DOHH2 (cell line): ENCODE results near the gene ZNF83.
A peak's percentile ranks its signal among the peaks of the same experiment; 100 is the strongest.
"Not testable (repeated sequence)": the region's sequence is repeated elsewhere in the genome, so short reads cannot be mapped to it uniquely, and the experiment has no call there.

ENCODE experiments used
- H3F3A ChIP-seq: fragments of 200-600 bp; sonication (generic), shearing (Covaris generic); 2 replicates; pipeline ENCODE4 v1.6.0; 2016; ENCODE audit warnings: antibody characterized with exemption, mild to moderate bottlenecking; ENCODE audit not compliant: control insufficient read depth, insufficient read depth
- H3K27ac ChIP-seq: fragments of 200-600 bp; sonication (generic); 2 replicates; pipeline ENCODE4 v1.5.1; 2014; ENCODE audit warnings: low read depth, mild to moderate bottlenecking, low read length, moderate library complexity
- H3K27me3 ChIP-seq: fragments of 200-600 bp; sonication (generic); 2 replicates; pipeline ENCODE4 v1.6.1; 2014; ENCODE audit warnings: mild to moderate bottlenecking, low read length, mixed read lengths; ENCODE audit not compliant: control insufficient read depth
- H3K36me3 ChIP-seq: fragments of 200-600 bp; sonication (generic); 2 replicates; pipeline ENCODE4 v1.6.1; 2014; ENCODE audit warnings: mild to moderate bottlenecking, low read length, moderate library complexity, mixed read lengths; ENCODE audit not compliant: control insufficient read depth
- H3K4me1 ChIP-seq: fragments of 200-600 bp; sonication (generic); 2 replicates; pipeline ENCODE4 v1.6.1; 2014; ENCODE audit warnings: mild to moderate bottlenecking, low read length, mixed read lengths; ENCODE audit not compliant: control insufficient read depth
- H3K4me2 ChIP-seq: fragments of 200-600 bp; sonication (generic); 2 replicates; pipeline ENCODE4 v1.6.0; 2014; ENCODE audit warnings: mild to moderate bottlenecking, low read length, moderate library complexity
- H3K4me3 ChIP-seq: fragments of 200-600 bp; sonication (generic); 2 replicates; pipeline ENCODE4 v1.5.1; 2014; ENCODE audit warnings: mild to moderate bottlenecking, low read length, mixed read lengths
- H3K79me2 ChIP-seq: fragments of 200-600 bp; sonication (generic); 2 replicates; pipeline ENCODE4 v1.6.1; 2014; ENCODE audit warnings: mild to moderate bottlenecking, low read length, mixed read lengths; ENCODE audit not compliant: control insufficient read depth
- H3K9me2 ChIP-seq: fragments of 200-600 bp; sonication (generic); replicated peaks from 2 replicates; pipeline ENCODE4 v1.6.1; 2014; ENCODE audit warnings: mild to moderate bottlenecking, low read length, mixed read lengths; ENCODE audit not compliant: control insufficient read depth
- H3K9me3 ChIP-seq: fragments of 200-600 bp; sonication (generic); 2 replicates; pipeline ENCODE4 v1.6.1; 2014; ENCODE audit warnings: antibody characterized with exemption, low read length, mixed read lengths; ENCODE audit not compliant: control insufficient read depth, insufficient read depth
- H4K20me1 ChIP-seq: fragments of 200-600 bp; sonication (generic); 2 replicates; pipeline ENCODE4 v1.6.0; 2014; ENCODE audit warnings: low read depth, mild to moderate bottlenecking, antibody characterized with exemption, low read length, moderate library complexity; ENCODE audit not compliant: control insufficient read depth, insufficient read depth
- EZH2phosphoT487 ChIP-seq: fragments of 200-600 bp; sonication (generic); IDR thresholded peaks from 2 replicates; pipeline ENCODE4 v1.6.1; 2017; ENCODE audit warnings: borderline replicate concordance, mild to moderate bottlenecking, antibody characterized with exemption, low read length, moderate library complexity, mixed read lengths
- TF ChIP-seq, protein P1 (sequence below): fragments of 200-600 bp; sonication (generic); IDR thresholded peaks from one replicate; pipeline ENCODE4 v1.5.1; 2014; ENCODE audit warnings: antibody characterized with exemption, mild to moderate bottlenecking, low read depth, low read length; ENCODE audit not compliant: poor library complexity, severe bottlenecking

The ZNF83 gene

DNA sequence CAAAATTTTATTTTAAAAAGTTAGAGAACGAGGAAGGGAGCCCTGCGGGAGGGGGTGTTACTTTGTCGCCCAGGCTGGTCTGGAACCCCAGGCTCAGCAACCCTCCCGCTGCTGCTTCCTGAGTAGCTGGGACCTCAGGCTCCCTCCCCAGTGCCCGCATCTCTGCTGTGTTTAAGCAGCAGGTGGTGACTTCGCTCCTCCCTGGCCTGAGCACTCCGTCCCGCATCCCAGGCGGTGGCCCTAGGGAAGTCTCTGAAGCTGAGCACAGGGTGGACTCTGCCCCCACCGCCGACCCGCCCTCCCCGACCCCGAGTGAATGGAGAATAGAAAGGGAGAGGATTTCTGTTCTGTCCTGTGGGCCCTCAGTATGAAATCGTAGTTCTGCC, 37.5 kb downstream of the ZNF83 start:
- H3K79me2 ChIP-seq: peaks cover 30% of the 10 kb centered on the region
- H3K4me3 ChIP-seq: peak overlapping the region; percentile 93
- H3K27me3 ChIP-seq: no peaks in the 10 kb centered on the region
- H3K4me1 ChIP-seq: peaks cover 11% of the 10 kb centered on the region
- H3K9me3 ChIP-seq: peaks cover 5% of the 10 kb centered on the region; the same call in 1 of the 2 replicates
- no peaks in the 10 kb centered on the region for H3K9me2 ChIP-seq
- H3K27ac ChIP-seq: no peak overlapping the region
- TF ChIP-seq, protein P1, sequence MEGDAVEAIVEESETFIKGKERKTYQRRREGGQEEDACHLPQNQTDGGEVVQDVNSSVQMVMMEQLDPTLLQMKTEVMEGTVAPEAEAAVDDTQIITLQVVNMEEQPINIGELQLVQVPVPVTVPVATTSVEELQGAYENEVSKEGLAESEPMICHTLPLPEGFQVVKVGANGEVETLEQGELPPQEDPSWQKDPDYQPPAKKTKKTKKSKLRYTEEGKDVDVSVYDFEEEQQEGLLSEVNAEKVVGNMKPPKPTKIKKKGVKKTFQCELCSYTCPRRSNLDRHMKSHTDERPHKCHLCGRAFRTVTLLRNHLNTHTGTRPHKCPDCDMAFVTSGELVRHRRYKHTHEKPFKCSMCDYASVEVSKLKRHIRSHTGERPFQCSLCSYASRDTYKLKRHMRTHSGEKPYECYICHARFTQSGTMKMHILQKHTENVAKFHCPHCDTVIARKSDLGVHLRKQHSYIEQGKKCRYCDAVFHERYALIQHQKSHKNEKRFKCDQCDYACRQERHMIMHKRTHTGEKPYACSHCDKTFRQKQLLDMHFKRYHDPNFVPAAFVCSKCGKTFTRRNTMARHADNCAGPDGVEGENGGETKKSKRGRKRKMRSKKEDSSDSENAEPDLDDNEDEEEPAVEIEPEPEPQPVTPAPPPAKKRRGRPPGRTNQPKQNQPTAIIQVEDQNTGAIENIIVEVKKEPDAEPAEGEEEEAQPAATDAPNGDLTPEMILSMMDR: no peak
- TF ChIP-seq EZH2phosphoT487: no peak
- H3K4me2 ChIP-seq: peak overlapping the region; percentile 83
- no peaks in the 10 kb centered on the region for H4K20me1 ChIP-seq
- peaks cover 16% of the 10 kb centered on the region for H3K36me3 ChIP-seq
- H3F3A ChIP-seq: peaks cover 7% of the 10 kb centered on the region; the same call in 1 of the 2 replicates

DNA sequence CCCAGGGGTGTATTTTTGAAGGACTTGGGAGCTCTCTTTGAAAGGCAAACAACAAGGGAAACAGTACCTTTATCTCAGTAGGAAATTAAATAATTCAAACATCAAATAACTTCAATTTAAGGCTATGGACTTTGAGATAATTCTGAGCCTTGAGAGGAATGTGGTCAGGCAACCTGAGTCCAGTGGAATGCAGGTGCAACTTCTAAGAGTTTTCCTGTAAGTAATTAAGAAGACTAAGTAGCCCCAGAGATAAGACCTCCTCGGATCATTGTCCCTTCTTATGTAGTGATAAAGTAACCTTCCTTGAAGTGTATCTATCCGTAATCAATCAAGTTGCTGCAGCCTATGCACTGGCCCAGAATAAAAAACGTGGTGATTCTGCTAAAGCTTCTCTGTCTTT, 38.9 kb downstream of the ZNF83 start:
- Histone ChIP-seq H3K9me3 (peaks cover 5% of the 10 kb centered on the region; the same call in 1 of the 2 replicates), H4K20me1 (no peaks in the 10 kb centered on the region), H3F3A (peaks cover 7% of the 10 kb centered on the region; the same call in 1 of the 2 replicates), H3K9me2 (no peaks in the 10 kb centered on the region), H3K27me3 (no peaks in the 10 kb centered on the region), H3K79me2 (peaks cover 21% of the 10 kb centered on the region), H3K36me3 (peaks cover 15% of the 10 kb centered on the region), H3K4me1 (peaks cover 11% of the 10 kb centered on the region), H3K27ac (no peak overlapping the region), H3K4me3 (no peak overlapping the region), H3K4me2 (no peak overlapping the region)
- TF ChIP-seq EZH2phosphoT487: no peak
- TF ChIP-seq, protein P1: no peak

DNA sequence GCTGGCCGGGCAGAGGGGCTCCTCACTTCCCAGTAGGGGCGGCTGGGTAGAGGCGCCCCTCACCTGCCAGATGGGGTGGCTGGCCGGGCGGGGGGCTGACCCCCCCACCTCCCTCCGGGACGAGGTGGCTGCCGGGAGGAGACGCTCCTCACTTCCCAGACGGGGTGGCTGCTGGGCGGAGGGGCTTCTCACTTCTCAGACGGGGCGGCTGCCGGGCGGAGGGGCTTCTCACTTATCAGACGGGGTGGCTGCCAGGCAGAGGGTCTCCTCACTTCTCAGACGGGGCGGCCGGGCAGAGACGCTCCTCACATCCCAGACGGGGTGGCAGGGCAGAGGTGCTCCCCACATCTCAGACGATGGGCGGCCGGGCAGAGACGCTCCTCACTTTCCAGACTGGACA, 44.7 kb downstream of the ZNF83 start:
- not testable (repeated sequence) for H3K4me1 ChIP-seq, H3K27ac ChIP-seq, H3K4me3 ChIP-seq, H3K27me3 ChIP-seq, H4K20me1 ChIP-seq, H3K9me3 ChIP-seq, H3K79me2 ChIP-seq, H3K4me2 ChIP-seq, H3K9me2 ChIP-seq, H3F3A ChIP-seq
- peaks cover 27% of the 10 kb centered on the region for H3K36me3 ChIP-seq

DNA sequence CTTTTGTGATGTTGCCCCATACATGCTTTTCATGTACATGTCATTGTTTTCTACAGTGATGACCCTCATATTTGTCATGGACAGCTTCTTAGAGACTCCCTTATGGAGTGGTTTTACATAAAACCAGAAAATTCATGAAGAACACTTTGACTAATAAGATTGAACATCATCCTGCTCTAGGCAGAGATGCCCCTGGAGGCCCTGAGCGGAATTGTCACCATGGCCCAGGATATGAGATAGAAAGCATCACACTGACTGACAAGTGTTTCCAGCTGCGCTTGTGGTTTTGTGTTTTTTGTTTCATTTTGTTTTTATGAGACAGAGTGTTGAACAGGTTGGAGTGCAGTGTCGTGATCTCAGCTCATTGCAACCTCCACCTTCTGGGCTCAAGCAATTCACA, 45.9 kb downstream of the ZNF83 start:
- Histone ChIP-seq H3K4me3 (no peak overlapping the region), H3K27ac (no peak overlapping the region), H3K4me2 (no peak overlapping the region), H3K79me2 (no peaks in the 10 kb centered on the region), H3F3A (no peaks in the 10 kb centered on the region), H3K27me3 (no peaks in the 10 kb centered on the region), H3K36me3 (peaks cover 27% of the 10 kb centered on the region), H4K20me1 (no peaks in the 10 kb centered on the region), H3K9me2 (no peaks in the 10 kb centered on the region), H3K9me3 (peaks cover 5% of the 10 kb centered on the region; the same call in 1 of the 2 replicates), H3K4me1 (no peaks in the 10 kb centered on the region)
- no peak for TF ChIP-seq EZH2phosphoT487
- TF ChIP-seq, protein P1: peak; percentile 11
